SK-N-MC (cell line): Measurements from ENCODE around the gene FGF3.

ENCODE experiments used
- DNase-seq: peaks from one replicate; pipeline ENCODE4 v3.0.0-alpha.2; 2011; ENCODE audit warnings: low read depth, low spot score
- H3K27ac ChIP-seq: fragments of 200-600 bp; sonication (generic); 2 replicates; pipeline ENCODE4 v1.5.1; 2016; ENCODE audit warnings: mixed run types
- H3K36me3 ChIP-seq: fragments of 200-600 bp; sonication (generic); 2 replicates; pipeline ENCODE4 v1.6.1; 2017; ENCODE audit warnings: antibody characterized with exemption, low read length, mixed read lengths; ENCODE audit not compliant: insufficient read depth
- H3K4me3 ChIP-seq: fragments of 200-600 bp; sonication (generic); 2 replicates; pipeline ENCODE4 v1.5.1; 2016
- H3K9ac ChIP-seq: fragments of 200-600 bp; sonication (generic); 2 replicates; pipeline ENCODE4 v1.8.0; 2017; ENCODE audit warnings: mixed run types, mixed read lengths; ENCODE audit not compliant: insufficient read length
- H3K9me3 ChIP-seq: fragments of 200-600 bp; sonication (generic); 2 replicates; pipeline ENCODE4 v1.6.1; 2017; ENCODE audit warnings: low read depth, mild to moderate bottlenecking, antibody characterized with exemption, low read length, moderate library complexity, mixed read lengths
- EZH2 ChIP-seq: fragments of 200-600 bp; sonication (generic); IDR thresholded peaks from one replicate; pipeline ENCODE4 v1.6.1; 2017; ENCODE audit warnings: antibody characterized with exemption
- FOXP2 ChIP-seq: optimal IDR thresholded peaks from 2 replicates; pipeline ENCODE3; 2011; ENCODE audit warnings: mild to moderate bottlenecking, moderate library complexity; ENCODE audit not compliant: insufficient read depth; ENCODE audit errors: extremely low read length, control extremely low read depth
- POLR2AphosphoS5 ChIP-seq: IDR thresholded peaks from 2 replicates; pipeline ENCODE4 v1.6.1; 2012; ENCODE audit warnings: mild to moderate bottlenecking, low read depth, low read length, borderline replicate concordance

Gene FGF3

DNA sequence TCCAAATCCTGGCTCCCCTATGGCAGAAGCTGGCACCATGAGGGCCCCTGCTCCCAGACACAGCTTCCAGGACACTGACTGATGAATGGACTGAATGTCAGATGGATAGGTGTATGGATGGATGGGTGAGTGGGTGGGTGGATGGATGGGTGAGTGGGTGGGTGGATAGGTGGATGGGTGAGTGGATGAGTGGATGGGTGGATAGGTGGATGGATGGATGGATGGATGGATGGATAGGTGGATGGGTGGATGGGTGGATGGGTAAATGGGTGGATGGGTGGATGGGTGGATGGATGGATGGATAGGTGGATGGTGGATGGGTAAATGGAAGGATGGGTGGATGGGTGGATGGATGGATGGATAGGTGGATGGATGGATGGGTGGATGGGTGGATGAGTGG lies 4.3 kb downstream of the FGF3 start:
- Histone ChIP-seq H3K27ac (no peak overlapping the region), H3K4me3 (no peak overlapping the region), H3K9ac (no peak overlapping the region), H3K9me3 (no peaks in the 10 kb centered on the region), H3K36me3 (no peaks in the 10 kb centered on the region)
- no peak for DNase-seq
- TF ChIP-seq POLR2AphosphoS5 (no peak), FOXP2 (no peak)

- Histone ChIP-seq H3K27ac (no peak overlapping the region), H3K9me3 (no peaks in the 10 kb centered on the region), H3K9ac (no peak overlapping the region), H3K4me3 (no peak overlapping the region), H3K36me3 (no peaks in the 10 kb centered on the region)
- no peak for DNase-seq
- no peak for TF ChIP-seq EZH2
- TF ChIP-seq POLR2AphosphoS5 = no peak
- TF ChIP-seq FOXP2 = no peak
These were observed 4.8 kb downstream of the FGF3 start for GRCh38 chr11:69814411-69814810.

GRCh38 chr11:69813839-69814238 lies 5.4 kb downstream of the FGF3 start:
- no peak overlapping the region for H3K4me3 ChIP-seq
- H3K9me3 ChIP-seq = no peaks in the 10 kb centered on the region
- DNase-seq = no peak
- H3K36me3 ChIP-seq = no peaks in the 10 kb centered on the region
- no peak overlapping the region for H3K9ac ChIP-seq
- H3K27ac ChIP-seq = no peak overlapping the region
- TF ChIP-seq EZH2 = no peak
- TF ChIP-seq FOXP2 = no peak
- TF ChIP-seq POLR2AphosphoS5 = no peak

DNA sequence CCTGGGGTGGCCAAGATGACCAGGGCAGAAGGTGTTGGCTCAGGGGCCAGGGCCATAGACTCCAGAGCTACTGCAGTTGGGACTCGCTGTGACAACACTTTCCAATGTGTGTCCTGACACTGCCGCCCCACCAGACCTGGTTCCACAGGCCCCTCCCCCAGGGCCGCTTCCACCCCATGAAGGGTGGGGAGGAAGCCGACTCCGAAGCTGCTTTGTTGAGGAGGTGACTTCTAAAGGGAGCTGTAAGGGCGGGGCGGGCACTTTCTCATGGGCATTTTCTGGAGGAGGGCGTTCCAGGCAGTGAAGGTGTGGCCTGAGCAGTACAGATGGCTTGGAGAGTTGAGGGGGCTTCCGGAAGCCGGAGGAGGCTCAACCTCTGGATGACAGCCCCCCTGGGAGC lies 6.3 kb downstream of the FGF3 start:
- Histone ChIP-seq H3K9ac (no peak overlapping the region), H3K27ac (no peak overlapping the region), H3K4me3 (no peak overlapping the region), H3K9me3 (no peaks in the 10 kb centered on the region), H3K36me3 (no peaks in the 10 kb centered on the region)
- no peak for DNase-seq
- TF ChIP-seq FOXP2 (no peak), EZH2 (no peak), POLR2AphosphoS5 (no peak)

- no peak for DNase-seq
- Histone ChIP-seq H3K9ac (no peak overlapping the region), H3K9me3 (no peaks in the 10 kb centered on the region), H3K4me3 (no peak overlapping the region), H3K36me3 (no peaks in the 10 kb centered on the region), H3K27ac (no peak overlapping the region)
- no peak for TF ChIP-seq EZH2
These were observed 7.0 kb downstream of the FGF3 start for GRCh38 chr11:69812256-69812655.

GRCh38 chr11:69811431-69811830 lies 7.8 kb downstream of the FGF3 start:
- Histone ChIP-seq H3K9me3 (no peaks in the 10 kb centered on the region), H3K9ac (no peak overlapping the region), H3K36me3 (no peaks in the 10 kb centered on the region), H3K27ac (no peak overlapping the region), H3K4me3 (no peak overlapping the region)
- no peak for DNase-seq
- TF ChIP-seq POLR2AphosphoS5 (no peak), EZH2 (no peak), FOXP2 (no peak)

DNA sequence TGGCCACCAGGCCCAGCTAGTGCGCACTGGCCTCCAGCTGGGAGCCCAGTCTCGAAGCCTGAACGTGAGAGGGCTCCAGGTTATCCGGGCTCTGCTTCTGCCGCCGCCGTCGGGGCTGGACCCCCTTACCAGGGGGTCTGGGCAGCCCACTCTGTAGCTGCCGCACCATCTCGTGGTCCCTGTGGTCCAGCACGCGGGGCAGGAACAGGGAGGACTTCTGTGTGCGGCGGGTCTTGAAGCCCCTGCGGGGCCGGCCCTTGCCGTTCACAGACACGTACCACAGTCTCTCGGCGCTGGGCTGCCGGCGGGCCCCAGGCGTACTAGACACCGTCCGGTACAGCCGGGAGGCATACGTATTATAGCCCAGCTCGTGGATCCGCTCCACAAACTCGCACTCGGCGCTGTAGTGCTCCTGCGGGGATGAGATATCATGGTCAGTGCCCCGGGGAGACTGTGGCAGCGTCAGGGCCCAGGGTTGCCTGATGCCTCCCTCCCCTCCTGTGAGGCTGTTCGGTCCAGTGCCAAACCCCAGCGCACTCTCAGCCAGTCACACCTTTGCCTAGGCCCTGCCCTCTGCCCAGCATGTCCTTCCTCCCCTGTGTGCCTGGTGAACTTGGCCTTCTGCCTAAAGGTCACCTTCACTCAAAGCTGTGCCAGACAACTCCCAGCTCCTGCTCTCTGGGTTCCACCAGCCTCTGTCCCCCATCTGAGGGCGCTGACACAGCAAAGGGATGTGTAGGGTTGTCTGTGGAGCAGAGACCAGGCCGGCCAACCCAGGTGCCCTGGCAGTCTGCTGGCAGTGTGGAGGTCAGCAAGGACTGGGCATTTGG lies 8.7 kb downstream of the FGF3 start:
- H3K9me3 ChIP-seq = no peaks in the 10 kb centered on the region

GRCh38 chr11:69808667-69809086 lies 10.5 kb downstream of the FGF3 start:
- Histone ChIP-seq H3K36me3 (no peaks in the 10 kb centered on the region), H3K9ac (no peak overlapping the region), H3K27ac (no peak overlapping the region), H3K4me3 (peak overlapping the region; percentile 15; the same call in 1 of the 2 replicates), H3K9me3 (no peaks in the 10 kb centered on the region)
- no peak for DNase-seq
- TF ChIP-seq POLR2AphosphoS5 (no peak), EZH2 (no peak), FOXP2 (no peak)

More for the DNA sequence above, 8.7 kb downstream of the FGF3 start:
- Histone ChIP-seq H3K36me3 (no peaks in the 10 kb centered on the region), H3K9ac (no peak overlapping the region), H3K4me3 (no peak overlapping the region), H3K27ac (no peak overlapping the region)
- TF ChIP-seq EZH2 = no peak
- TF ChIP-seq POLR2AphosphoS5 = no peak
- no peak for TF ChIP-seq FOXP2
- no peak for DNase-seq

GRCh38 chr11:69807106-69807815 lies 12.0 kb downstream of the FGF3 start:
- no peaks in the 10 kb centered on the region for H3K36me3 ChIP-seq
- H3K4me3 ChIP-seq = no peak overlapping the region
- no peak for DNase-seq
- no peaks in the 10 kb centered on the region for H3K9me3 ChIP-seq
- H3K27ac ChIP-seq = no peak overlapping the region
- no peak for TF ChIP-seq POLR2AphosphoS5
- TF ChIP-seq FOXP2 = no peak
- no peak for TF ChIP-seq EZH2
- H3K9ac ChIP-seq = no peak overlapping the region
